B cell (primary cell): ENCODE data around the gene DOLPP1. TPM values are rescaled to one million over a fixed set of nuclear protein-coding genes. Genes with fewer than 3 reads are reported as not detected.

ENCODE experiments used
- ATAC-seq: fragments of 200-7000 bp; cut with Tn5 transposase; one replicate; pipeline ENCODE4 v1.10.0; 2021; ENCODE audit warnings: low read depth, mild to moderate bottlenecking, moderate number of reproducible peaks, moderate library complexity
- CTCF ChIA-PET: fragments of 350-600 bp; sonication (Branson Sonifier 250); formaldehyde crosslinking; loops from one replicate; lab custom pipeline; 2021; ENCODE audit warnings: antibody characterized with exemption, inconsistent platforms; lab: Charles Lee
- POLR2A ChIA-PET: fragments of 350-600 bp; sonication (Branson Sonifier 250); formaldehyde crosslinking; loops from one replicate; lab custom pipeline; 2021; ENCODE audit warnings: antibody characterized with exemption; lab: Charles Lee
- DNase-seq: peaks from one replicate; pipeline ENCODE4 v3.0.0; 2013
- H2AFZ ChIP-seq: 2 replicates; pipeline ENCODE4 v1.6.1; 2012; ENCODE audit warnings: mild to moderate bottlenecking, low read depth, low read length; ENCODE audit not compliant: insufficient read depth, poor library complexity, severe bottlenecking
- H3K27ac ChIP-seq, 2 donors: 1 replicate in 1 of 2; 2 replicates in 1 of 2; pipeline ENCODE4 v1.5.1; 2012 to 2013; ENCODE audit warnings: low read length in 2 of 2, mild to moderate bottlenecking in 2 of 2, moderate library complexity in 1 of 2
- H3K27me3 ChIP-seq, 4 experiments: fragments of 200-600 bp in 1 of 4; sonication (generic) in 1 of 4; replicated peaks in 1 of 4; 1 replicate in 2 of 4; 2 replicates in 2 of 4; pipeline versions ENCODE4 v1.6.1 to v1.7.0; 2013 to 2016; ENCODE audit warnings: low read length in 3 of 4, mild to moderate bottlenecking in 2 of 4, mixed read lengths in 1 of 4, moderate library complexity in 1 of 4; ENCODE audit not compliant: insufficient read depth in 4 of 4, control insufficient read depth in 3 of 4; ENCODE audit errors: control extremely low read depth in 1 of 4
- H3K36me3 ChIP-seq, 2 experiments: replicated peaks in 1 of 2; 1 replicate in 1 of 2; 2 replicates in 1 of 2; pipeline versions ENCODE4 v1.6.1 to v1.7.1; 2013; ENCODE audit warnings: low read length in 1 of 2; ENCODE audit not compliant: insufficient read depth in 2 of 2, control insufficient read depth in 1 of 2; ENCODE audit errors: control extremely low read depth in 1 of 2, extremely low read depth in 1 of 2
- H3K4me1 ChIP-seq, 2 donors: fragments of 200-600 bp in 1 of 2; sonication (generic) in 1 of 2; 1 replicate in 1 of 2; 2 replicates in 1 of 2; pipeline versions ENCODE4 v1.5.1 to v1.6.1; 2013 to 2017; ENCODE audit warnings: low read length in 2 of 2; ENCODE audit not compliant: control insufficient read depth in 2 of 2, insufficient read depth in 2 of 2
- H3K4me2 ChIP-seq: replicated peaks from 2 replicates; pipeline ENCODE3; 2012; ENCODE audit warnings: mild to moderate bottlenecking, low read depth, low read length; ENCODE audit not compliant: poor library complexity, severe bottlenecking
- H3K4me3 ChIP-seq, 5 experiments: fragments of 200-600 bp in 1 of 5; sonication (generic) in 1 of 5; 1 replicate in 3 of 5; 2 replicates in 2 of 5; pipeline versions ENCODE4 v1.5.1 to v1.7.0; 2011 to 2016; ENCODE audit warnings: low read length in 4 of 5, mild to moderate bottlenecking in 4 of 5, low read depth in 2 of 5, control low read depth in 1 of 5, moderate library complexity in 1 of 5; ENCODE audit not compliant: insufficient read depth in 1 of 5; ENCODE audit errors: control extremely low read depth in 1 of 5, extremely low read depth in 1 of 5
- H3K79me2 ChIP-seq: fragments of 200-600 bp; sonication (generic); one replicate; pipeline ENCODE4 v1.6.0; 2016; ENCODE audit warnings: low read length; ENCODE audit not compliant: control insufficient read depth, insufficient read depth
- H3K9ac ChIP-seq: fragments of 200-600 bp; sonication (generic); 2 replicates; pipeline ENCODE4 v1.6.1; 2017; ENCODE audit warnings: mild to moderate bottlenecking, low read length, moderate library complexity
- H3K9me3 ChIP-seq, 3 donors: one replicate each; pipeline versions ENCODE4 v1.6.1 to v1.7.1; 2013; ENCODE audit warnings: low read length in 2 of 3; ENCODE audit not compliant: control insufficient read depth in 2 of 3, insufficient read depth in 1 of 3; ENCODE audit errors: control extremely low read depth in 1 of 3
- H4K20me1 ChIP-seq: 2 replicates; pipeline ENCODE4 v1.6.0; 2012; ENCODE audit warnings: mild to moderate bottlenecking, low read length; ENCODE audit not compliant: insufficient read depth, control insufficient read depth, poor library complexity, severe bottlenecking
- H3K27ac Mint-ChIP-seq: one replicate; pipeline ENCODE4 v1.8.0; 2021; ENCODE audit warnings: mixed read lengths
- H3K27me3 Mint-ChIP-seq: one replicate; pipeline ENCODE4 v1.8.0; 2021; ENCODE audit warnings: mixed read lengths
- H3K4me1 Mint-ChIP-seq: one replicate; pipeline ENCODE4 v1.8.0; 2021; ENCODE audit warnings: mixed read lengths
- H3K4me3 Mint-ChIP-seq: one replicate; pipeline ENCODE4 v1.8.0; 2021; ENCODE audit warnings: mixed read lengths
- H3K9me3 Mint-ChIP-seq: one replicate; pipeline ENCODE4 v1.8.0; 2022; ENCODE audit warnings: mixed read lengths; ENCODE audit not compliant: insufficient read depth
- CTCF ChIP-seq: fragments of 200-600 bp; IDR thresholded peaks from one replicate; pipeline ENCODE4 v1.8.0; 2022; ENCODE audit warnings: antibody characterized with exemption, mild to moderate bottlenecking
- EZH2 ChIP-seq: IDR thresholded peaks from 2 replicates; pipeline ENCODE4 v1.6.1; 2012; ENCODE audit warnings: borderline replicate concordance, low read depth, mild to moderate bottlenecking, moderate library complexity, low read length; ENCODE audit not compliant: insufficient read depth, poor library complexity, severe bottlenecking
- WGBS: methylation state at CpG from one replicate; pipeline ENCODE4 v1.1.5; 2013; ENCODE audit warnings: missing lambda C conversion rate; ENCODE audit not compliant: insufficient coverage; 5-methylcytosine and 5-hydroxymethylcytosine counted together
- intact Hi-C: fragments of 100-400 bp; cut with micrococcal nuclease; formaldehyde crosslinking; loops from one replicate; pipeline ENCODE4 v1.10.0; 2022
- polyA plus RNA-seq: library from polyadenylated mRNA; depleted of rRNA; stranded (reverse); fragments of >200 nt; gene quantifications from 2 replicates; pipeline ENCODE4 v1.2.3, GENCODE V29; 2012
- total RNA-seq, 2 donors: library from RNA; stranded (reverse); fragments of 120-200 nt in 1 of 2; gene quantifications; 1 replicate in 1 of 2; 2 replicates in 1 of 2; pipeline versions ENCODE4 v1.2.3 to v1.2.4, GENCODE V29; 2013 to 2022

DOLPP1 gene
- total and polyA plus RNA-seq, 2 donors (not counting 1 experiment from before 2014, with no cell fraction given) = 4.7 to 8.6 TPM

GRCh38 chr9:129077236-129077635 is 3.7 kb upstream of the DOLPP1 start:
- Mint-ChIP-seq H3K27me3 (no peaks in the 10 kb centered on the region), H3K4me1 (peaks cover 18% of the 10 kb centered on the region), H3K27ac (no peak overlapping the region), H3K4me3 (no peak overlapping the region), H3K9me3 (no peaks in the 10 kb centered on the region)
- no peak for TF ChIP-seq EZH2
- TF ChIP-seq CTCF = no peak
- CTCF ChIA-PET = no interaction called here
- H3K9ac ChIP-seq = no peak overlapping the region
- H3K27ac ChIP-seq = no peak overlapping the region
- H3K27me3 ChIP-seq = no peaks in the 10 kb centered on the region
- H4K20me1 ChIP-seq = no peaks in the 10 kb centered on the region
- ATAC-seq (no peak), DNase-seq (no peak)
- no peaks in the 10 kb centered on the region for H3K36me3 ChIP-seq
- H3K4me1 ChIP-seq = peaks cover 14 to 15% of the 10 kb centered on the region in 2 donors
- no peak overlapping the region for H2AFZ ChIP-seq
- no peak overlapping the region for H3K4me3 ChIP-seq
- H3K79me2 ChIP-seq = peaks cover 13% of the 10 kb centered on the region
- H3K9me3 ChIP-seq = no peaks in the 10 kb centered on the region
- intact Hi-C loops = no loop called here
- POLR2A ChIA-PET = no interaction called here
- 98% methylated on average over 5 of the region's 10 CpGs for WGBS
- H3K4me2 ChIP-seq = no peak overlapping the region

GRCh38 chr9:129078691-129079503 is 2.0 kb upstream of the DOLPP1 start:
- peaks cover 23% of the 10 kb centered on the region for H3K4me1 Mint-ChIP-seq
- TF ChIP-seq CTCF (no peak), EZH2 (no peak)
- H3K79me2 ChIP-seq = peaks cover 29% of the 10 kb centered on the region
- ChIA-PET CTCF (interaction anchor here (1.1 kb wide), 1 partner anchor 43 kb away, joined by 4 read pairs; the partner anchor contains the start of gene MIGA2), POLR2A (interaction anchor here (0.5 kb wide), 1 partner anchor 547 kb away, joined by 3 read pairs; the partner anchor contains the start of gene NTMT1)
- no peaks in the 10 kb centered on the region for H3K27me3 Mint-ChIP-seq
- H3K4me3 Mint-ChIP-seq = peak overlapping the region; percentile 91
- no peak for ATAC-seq
- no peak overlapping the region for H3K9ac ChIP-seq
- no peaks in the 10 kb centered on the region for H3K9me3 ChIP-seq
- no peaks in the 10 kb centered on the region for H3K9me3 Mint-ChIP-seq
- no peak overlapping the region for H3K27ac ChIP-seq
- no peaks in the 10 kb centered on the region for H3K27me3 ChIP-seq
- H3K4me1 ChIP-seq = peaks cover 16 to 20% of the 10 kb centered on the region in 2 donors
- H4K20me1 ChIP-seq = peaks cover 7% of the 10 kb centered on the region
- 93% methylated on average over 18 of the region's 18 CpGs for WGBS
- no peak overlapping the region for H3K27ac Mint-ChIP-seq
- DNase-seq = no peak
- H3K4me2 ChIP-seq = no peak overlapping the region
- intact Hi-C loops = no loop called here
- peaks cover 0 to 3% of the 10 kb centered on the region in 2 experiments for H3K36me3 ChIP-seq
- no peak overlapping the region for H2AFZ ChIP-seq
- no peak overlapping the region for H3K4me3 ChIP-seq
